Kidney epithelial cell (primary cell): Measurements from ENCODE around the gene GZMH. TPM values are rescaled to one million over a fixed set of nuclear protein-coding genes. Genes with fewer than 3 reads are reported as not detected.

Experiments
- DNase-seq: peaks from one replicate; pipeline ENCODE4 v3.0.0-alpha.2; 2010; ENCODE audit warnings: low read depth
- H3K27me3 ChIP-seq: 2 replicates; pipeline ENCODE4 v1.6.0; 2011; ENCODE audit warnings: low read length; ENCODE audit not compliant: control insufficient read depth, insufficient read depth
- H3K36me3 ChIP-seq: 2 replicates; pipeline ENCODE4 v1.5.1; 2011; ENCODE audit warnings: low read length; ENCODE audit not compliant: control insufficient read depth, insufficient read depth
- H3K4me3 ChIP-seq: 2 replicates; pipeline ENCODE4 v1.5.1; 2011; ENCODE audit warnings: low read depth, mild to moderate bottlenecking, control low read depth, low read length
- CTCF ChIP-seq: IDR thresholded peaks from 2 replicates; pipeline ENCODE4 v1.5.1; 2011; ENCODE audit warnings: mild to moderate bottlenecking, moderate library complexity, low read length, control low read depth, inconsistent platforms; ENCODE audit not compliant: insufficient read depth, poor library complexity, severe bottlenecking
- total RNA-seq: library from RNA; depleted of rRNA; stranded (reverse); fragments of >200 nt; gene quantifications from 2 replicates; pipeline ENCODE4 v1.2.3, GENCODE V29; 2015

The GZMH gene
- total RNA-seq, 1 donor from 2014 or later: not detected

GRCh38 chr14:24629521-24629920, 20.0 kb upstream of the GZMH start:
- Histone ChIP-seq H3K27me3 (no peaks in the 10 kb centered on the region), H3K4me3 (no peak overlapping the region), H3K36me3 (no peaks in the 10 kb centered on the region)
- no peak for TF ChIP-seq CTCF
- no peak for DNase-seq

GRCh38 chr14:24613747-24614146, 4.3 kb upstream of the GZMH start:
- TF ChIP-seq CTCF: no peak
- no peak for DNase-seq
- no peak overlapping the region for H3K4me3 ChIP-seq
- no peaks in the 10 kb centered on the region for H3K27me3 ChIP-seq
- no peaks in the 10 kb centered on the region for H3K36me3 ChIP-seq

GRCh38 chr14:24613241-24613640, 3.8 kb upstream of the GZMH start:
- Histone ChIP-seq H3K4me3 (no peak overlapping the region), H3K27me3 (no peaks in the 10 kb centered on the region), H3K36me3 (no peaks in the 10 kb centered on the region)
- no peak for TF ChIP-seq CTCF
- DNase-seq: no peak

- Histone ChIP-seq H3K4me3 (no peak overlapping the region), H3K27me3 (no peaks in the 10 kb centered on the region), H3K36me3 (no peaks in the 10 kb centered on the region)
- no peak for DNase-seq
- no peak for TF ChIP-seq CTCF
These were observed 2.7 kb upstream of the GZMH start for GRCh38 chr14:24612196-24612595.

GRCh38 chr14:24607635-24608514, 1.6 kb downstream of the GZMH start:
- Histone ChIP-seq H3K27me3 (no peaks in the 10 kb centered on the region), H3K4me3 (no peak overlapping the region), H3K36me3 (no peaks in the 10 kb centered on the region)
- no peak for TF ChIP-seq CTCF
- DNase-seq: no peak

- Histone ChIP-seq H3K36me3 (no peaks in the 10 kb centered on the region), H3K27me3 (no peaks in the 10 kb centered on the region), H3K4me3 (no peak overlapping the region)
- no peak for TF ChIP-seq CTCF
- DNase-seq: no peak
These were observed 2.4 kb downstream of the GZMH start for GRCh38 chr14:24607081-24607480.
